ENCODE measurements around the gene SIGLEC1. TPM values are rescaled to one million over a fixed set of nuclear protein-coding genes. Genes with fewer than 3 reads are reported as not detected.

Gene SIGLEC1
- total RNA-seq, 4 donors from 2014 or later, result 5.2 to 33.9 (median 13.1) TPM

DNA sequence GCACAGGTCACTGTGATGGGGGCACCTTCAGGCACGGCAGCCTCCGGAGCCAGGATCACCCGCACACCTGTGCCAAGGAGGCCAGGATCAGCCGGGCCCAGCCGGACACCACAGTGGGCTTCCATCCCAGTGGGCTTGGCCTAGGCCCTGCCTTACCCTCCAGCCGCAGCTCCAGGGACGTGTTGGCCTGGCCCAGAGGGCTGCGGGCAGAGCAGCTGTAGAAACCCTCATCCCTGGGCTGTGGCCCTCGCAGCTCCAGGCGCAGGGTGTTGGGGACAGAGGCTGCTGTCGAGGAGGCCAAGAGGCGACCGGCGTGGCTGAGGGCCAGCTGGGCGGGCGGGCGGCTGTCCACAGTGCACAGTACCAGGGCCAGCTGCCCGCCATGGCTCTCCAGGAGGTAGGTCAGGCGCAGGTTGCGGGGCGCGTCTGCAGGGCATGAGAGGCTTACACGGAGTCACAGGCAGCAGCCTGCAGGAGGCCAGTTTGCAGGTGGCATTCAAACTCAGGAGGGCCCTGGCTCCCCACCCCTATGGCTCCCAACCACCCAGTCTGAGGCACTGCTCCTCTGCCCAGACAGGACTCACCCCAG, 19.6 kb downstream of the SIGLEC1 start:
- no peak overlapping the region for H3K27ac ChIP-seq
- peaks cover 0 to 5% (median 0%) of the 10 kb centered on the region in 4 donors for H3K4me1 ChIP-seq
- WGBS, 2 donors, result 88 to 95% methylated on average over 18 to 22 of the region's 23 CpGs
- no peak overlapping the region for H3K4me3 ChIP-seq
- H3K36me3 ChIP-seq, result no peaks in the 10 kb centered on the region
- H3K9me3 ChIP-seq, result peaks cover 0 to 8% (median 0%) of the 10 kb centered on the region in 4 donors
- H3K27me3 ChIP-seq, result no peaks in the 10 kb centered on the region
- no peak for DNase-seq (ENCODE audit: low spot score in 2 of 2)
- TF ChIP-seq EP300 (IDR thresholded peaks at IDR 0.05) (no peak), POLR2A (IDR thresholded peaks at IDR 0.05) (no peak)
- TF ChIP-seq, protein P1, sequence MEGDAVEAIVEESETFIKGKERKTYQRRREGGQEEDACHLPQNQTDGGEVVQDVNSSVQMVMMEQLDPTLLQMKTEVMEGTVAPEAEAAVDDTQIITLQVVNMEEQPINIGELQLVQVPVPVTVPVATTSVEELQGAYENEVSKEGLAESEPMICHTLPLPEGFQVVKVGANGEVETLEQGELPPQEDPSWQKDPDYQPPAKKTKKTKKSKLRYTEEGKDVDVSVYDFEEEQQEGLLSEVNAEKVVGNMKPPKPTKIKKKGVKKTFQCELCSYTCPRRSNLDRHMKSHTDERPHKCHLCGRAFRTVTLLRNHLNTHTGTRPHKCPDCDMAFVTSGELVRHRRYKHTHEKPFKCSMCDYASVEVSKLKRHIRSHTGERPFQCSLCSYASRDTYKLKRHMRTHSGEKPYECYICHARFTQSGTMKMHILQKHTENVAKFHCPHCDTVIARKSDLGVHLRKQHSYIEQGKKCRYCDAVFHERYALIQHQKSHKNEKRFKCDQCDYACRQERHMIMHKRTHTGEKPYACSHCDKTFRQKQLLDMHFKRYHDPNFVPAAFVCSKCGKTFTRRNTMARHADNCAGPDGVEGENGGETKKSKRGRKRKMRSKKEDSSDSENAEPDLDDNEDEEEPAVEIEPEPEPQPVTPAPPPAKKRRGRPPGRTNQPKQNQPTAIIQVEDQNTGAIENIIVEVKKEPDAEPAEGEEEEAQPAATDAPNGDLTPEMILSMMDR (IDR thresholded peaks at IDR 0.05), result no peak

DNA sequence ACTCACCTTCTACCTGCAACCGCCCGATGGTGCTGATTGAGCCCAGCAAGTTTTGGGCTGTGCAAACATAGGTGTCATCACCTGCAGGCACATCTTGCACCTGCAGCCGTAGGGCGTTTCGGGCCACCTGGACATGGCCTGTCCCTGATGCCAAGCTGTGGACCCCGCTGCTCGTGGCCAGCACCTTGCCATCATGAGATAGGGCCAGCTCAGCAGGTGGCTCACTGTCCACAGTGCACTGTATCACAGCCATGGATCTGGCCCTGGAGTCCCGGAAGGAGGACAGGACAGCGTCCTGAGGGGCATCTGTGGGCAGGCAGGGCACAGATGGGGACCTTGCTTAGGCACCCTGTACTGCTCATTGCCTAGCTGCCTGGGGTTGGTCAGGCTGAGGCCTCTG, 20.5 kb downstream of the SIGLEC1 start:
- WGBS, 2 donors, result 67 to 88% methylated on average over 3 to 8 of the region's 9 CpGs
- no peak for DNase-seq (ENCODE audit: low spot score in 2 of 2)
- H3K4me1 ChIP-seq, result peaks cover 0 to 14% (median 6%) of the 10 kb centered on the region in 4 donors
- H3K27me3 ChIP-seq, result no peaks in the 10 kb centered on the region
- H3K9me3 ChIP-seq, result peaks cover 0 to 8% (median 0%) of the 10 kb centered on the region in 4 donors
- no peak overlapping the region for H3K4me3 ChIP-seq
- H3K27ac ChIP-seq, result no peak overlapping the region
- TF ChIP-seq EP300 (IDR thresholded peaks at IDR 0.05) (no peak), POLR2A (IDR thresholded peaks at IDR 0.05) (no peak)
- TF ChIP-seq, protein P1 (IDR thresholded peaks at IDR 0.05), result no peak
- H3K36me3 ChIP-seq, result no peaks in the 10 kb centered on the region

DNA sequence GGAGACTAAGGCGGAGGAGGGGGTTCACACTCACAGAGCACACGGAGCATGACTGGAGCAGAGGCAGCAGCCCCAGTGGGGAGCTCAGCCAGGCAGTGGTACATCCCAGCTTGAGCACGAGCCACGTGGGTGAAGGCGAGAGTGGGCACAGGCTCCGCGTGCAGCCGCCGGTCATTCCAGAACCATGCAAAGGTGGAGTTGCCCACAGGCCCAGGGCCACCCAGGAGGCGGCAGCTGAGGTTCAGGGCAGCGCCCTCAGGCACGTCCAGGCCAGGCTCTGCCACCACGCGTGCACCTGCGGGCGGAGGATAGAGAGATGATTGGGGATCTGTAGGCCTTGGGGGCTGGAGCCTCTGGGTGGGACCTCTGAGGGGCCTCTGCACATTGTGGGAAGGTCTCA, 21.1 kb downstream of the SIGLEC1 start:
- H3K27ac ChIP-seq, result no peak overlapping the region
- TF ChIP-seq EP300 (IDR thresholded peaks at IDR 0.05), result no peak
- peaks cover 0 to 3% (median 0%) of the 10 kb centered on the region in 4 donors for H3K9me3 ChIP-seq
- H3K27me3 ChIP-seq, result no peaks in the 10 kb centered on the region
- WGBS, 2 donors, result 87 to 98% methylated on average over 10 to 16 of the region's 16 CpGs
- H3K36me3 ChIP-seq, result no peaks in the 10 kb centered on the region
- H3K4me1 ChIP-seq, result peaks cover 0 to 20% (median 11%) of the 10 kb centered on the region in 4 donors
- no peak overlapping the region for H3K4me3 ChIP-seq
- DNase-seq (ENCODE audit: low spot score in 2 of 2), result no peak

- H3K27me3 ChIP-seq, result no peaks in the 10 kb centered on the region
- H3K36me3 ChIP-seq, result no peaks in the 10 kb centered on the region
- TF ChIP-seq EP300 (IDR thresholded peaks at IDR 0.05) (no peak), POLR2A (IDR thresholded peaks at IDR 0.05) (no peak)
- TF ChIP-seq, protein P1 (IDR thresholded peaks at IDR 0.05), result no peak
- peaks cover 0 to 24% (median 12%) of the 10 kb centered on the region in 4 donors for H3K4me1 ChIP-seq
- no peak overlapping the region for H3K4me3 ChIP-seq
- 89 to 94% methylated on average over 3 of the region's 3 CpGs for WGBS, 2 donors
- no peaks in the 10 kb centered on the region for H3K9me3 ChIP-seq
- DNase-seq (ENCODE audit: low spot score in 2 of 2), result no peak
- no peak overlapping the region for H3K27ac ChIP-seq
Observed at GRCh38 chr20:3690413-3690812, 22.0 kb downstream of the SIGLEC1 start.

DNA sequence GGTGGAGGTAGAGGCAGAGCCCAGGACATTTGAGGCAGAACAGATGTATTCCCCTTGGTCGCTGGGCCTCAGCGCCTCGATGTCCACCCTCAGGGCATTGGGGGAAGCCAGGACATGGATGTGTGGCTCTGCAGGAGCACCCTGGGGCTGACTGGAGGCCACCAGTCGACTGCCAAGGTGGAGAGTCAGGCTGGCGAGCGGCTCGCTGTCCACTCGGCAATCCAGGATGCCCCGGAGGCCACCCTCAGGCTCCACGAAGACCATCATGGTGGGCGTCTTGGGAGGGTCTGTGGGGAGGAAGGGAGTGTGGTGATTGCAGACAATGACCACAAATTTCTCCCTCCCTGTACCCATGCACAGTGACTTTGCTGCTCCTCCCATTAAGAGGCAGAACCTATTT, 22.4 kb downstream of the SIGLEC1 start:
- H3K4me3 ChIP-seq, result no peak overlapping the region
- no peak for DNase-seq (ENCODE audit: low spot score in 2 of 2)
- peaks cover 0 to 24% (median 12%) of the 10 kb centered on the region in 4 donors for H3K4me1 ChIP-seq
- H3K36me3 ChIP-seq, result no peaks in the 10 kb centered on the region
- TF ChIP-seq EP300 (IDR thresholded peaks at IDR 0.05) (no peak), POLR2A (IDR thresholded peaks at IDR 0.05) (no peak)
- TF ChIP-seq, protein P1 (IDR thresholded peaks at IDR 0.05), result no peak
- H3K27me3 ChIP-seq, result no peaks in the 10 kb centered on the region
- no peaks in the 10 kb centered on the region for H3K9me3 ChIP-seq
- WGBS, 2 donors, result 90 to 93% methylated on average over 2 to 11 of the region's 11 CpGs
- no peak overlapping the region for H3K27ac ChIP-seq
